HG03354 (cell line): ENCODE measurements around the gene ENG.
A peak's percentile ranks its signal among the peaks of the same experiment; 100 is the strongest.

ENCODE experiments used
- ATAC-seq: cut with Tn5 transposase; IDR thresholded peaks from one replicate; pipeline ENCODE4 v1.9.1; 2021; ENCODE audit warnings: mild to moderate bottlenecking; ENCODE audit not compliant: unreplicated experiment, poor library complexity, severe bottlenecking

The ENG gene

GRCh38 chr9:127818574-127818973 lies 35.9 kb downstream of the ENG start:
- no peak for ATAC-seq

- no peak for ATAC-seq
Measured at GRCh38 chr9:127817881-127818434, 36.5 kb downstream of the ENG start.

DNA sequence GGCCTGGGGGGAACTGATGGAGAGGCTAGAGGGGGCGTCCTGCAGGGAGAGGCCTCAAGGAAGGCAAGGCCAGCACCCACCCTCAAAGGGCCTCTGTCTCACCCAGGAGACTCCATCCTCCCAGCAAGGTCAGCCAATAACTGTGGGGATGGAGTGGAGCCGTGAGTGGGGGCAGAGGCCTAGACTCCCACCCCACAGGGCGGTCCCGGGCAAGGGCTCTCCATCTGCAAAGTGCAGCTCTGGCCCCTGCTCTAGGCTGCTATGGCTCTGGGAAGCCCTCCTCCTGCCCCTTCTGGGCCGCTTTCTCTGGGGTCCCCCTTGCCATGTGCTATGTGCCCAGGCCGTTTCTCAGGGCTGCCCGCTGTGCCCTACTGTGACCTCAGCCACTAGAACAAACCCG lies 37.7 kb downstream of the ENG start:
- ATAC-seq: no peak

DNA sequence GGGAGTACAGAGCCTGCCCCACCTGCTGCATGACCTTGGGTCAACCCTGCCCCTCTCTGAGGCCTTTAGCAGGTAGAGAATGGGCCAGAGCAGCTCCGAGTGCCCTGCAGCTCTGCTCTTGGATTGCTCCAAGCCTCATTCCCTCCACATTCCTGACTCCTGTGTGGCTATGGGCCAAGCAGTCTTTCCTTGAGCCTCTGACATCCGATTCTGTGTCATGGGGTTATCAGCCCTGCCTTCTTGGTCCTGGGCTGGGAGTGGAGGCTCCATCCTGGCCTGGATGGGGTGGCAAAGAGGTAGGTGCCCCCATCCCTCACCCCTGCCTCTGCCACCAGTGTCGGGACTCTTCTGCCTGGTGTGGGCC lies 38.1 kb downstream of the ENG start:
- no peak for ATAC-seq

- ATAC-seq: no peak
Measured at GRCh38 chr9:127815512-127816361, 38.7 kb downstream of the ENG start.

GRCh38 chr9:127814619-127815511 lies 39.6 kb downstream of the ENG start:
- no peak for ATAC-seq

GRCh38 chr9:127813686-127814226 lies 40.7 kb downstream of the ENG start:
- ATAC-seq: no peak

DNA sequence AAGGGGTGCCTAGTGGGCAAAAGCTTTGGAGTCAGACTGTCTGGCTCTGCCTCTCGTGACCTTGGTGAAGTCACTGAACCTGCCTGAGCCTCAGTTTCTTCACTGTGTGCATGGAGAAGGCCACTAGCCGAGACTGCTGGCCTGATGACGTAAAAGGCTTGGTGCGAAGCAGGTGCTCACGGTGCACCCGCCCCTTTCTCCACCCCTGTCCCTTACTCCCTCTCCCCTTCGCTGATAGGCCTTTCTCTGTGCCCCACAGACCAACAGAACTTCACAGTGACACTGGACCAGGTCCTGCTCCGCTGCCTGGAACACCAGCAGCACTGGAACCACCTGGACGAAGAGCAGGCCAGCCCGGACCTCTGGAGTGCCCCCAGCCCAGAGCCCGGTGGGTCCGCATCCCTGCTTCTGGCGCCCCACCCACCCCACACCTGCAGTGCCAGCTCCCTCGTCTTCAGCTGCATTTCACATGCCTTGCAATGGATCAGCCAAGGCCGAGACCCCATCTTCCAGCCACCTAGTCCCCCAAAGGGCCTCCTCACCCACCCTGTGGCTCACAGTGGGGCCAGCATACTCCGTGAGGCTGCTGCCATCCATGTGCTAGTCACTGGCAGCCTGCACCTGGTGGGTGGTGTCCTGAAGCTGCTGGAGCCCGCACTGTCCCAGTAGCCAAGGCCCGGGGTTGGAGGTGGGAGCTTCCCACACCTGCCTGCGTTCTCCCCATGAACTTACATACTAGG lies 41.4 kb downstream of the ENG start:
- no peak for ATAC-seq

GRCh38 chr9:127812011-127812410 lies 42.4 kb downstream of the ENG start:
- ATAC-seq: no peak

- no peak for ATAC-seq
Measured at GRCh38 chr9:127810378-127811187, 43.9 kb downstream of the ENG start.

- ATAC-seq: no peak
Measured at GRCh38 chr9:127809540-127810377, 44.7 kb downstream of the ENG start.

- no peak for ATAC-seq
Measured at GRCh38 chr9:127809002-127809539, 45.4 kb downstream of the ENG start.

GRCh38 chr9:127808347-127809001 lies 46.0 kb downstream of the ENG start:
- ATAC-seq: no peak

DNA sequence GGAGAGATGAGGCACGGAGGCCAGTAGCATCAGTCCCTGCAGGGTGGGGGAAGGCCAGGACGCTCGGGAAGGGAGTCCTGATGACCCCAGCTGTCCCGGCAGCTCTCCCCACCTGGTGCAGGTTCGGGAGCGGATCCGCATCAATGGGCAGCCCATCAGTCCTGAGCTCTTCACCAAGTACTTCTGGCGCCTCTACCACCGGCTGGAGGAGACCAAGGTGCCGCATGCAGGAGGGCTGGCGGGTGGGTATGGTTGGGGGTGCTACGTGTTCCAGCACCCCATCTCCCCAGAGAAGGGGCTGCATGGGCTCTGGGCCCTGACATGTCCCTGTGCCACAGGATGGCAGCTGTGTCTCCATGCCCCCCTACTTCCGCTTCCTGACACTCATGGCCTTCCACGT lies 47.6 kb downstream of the ENG start:
- no peak for ATAC-seq

DNA sequence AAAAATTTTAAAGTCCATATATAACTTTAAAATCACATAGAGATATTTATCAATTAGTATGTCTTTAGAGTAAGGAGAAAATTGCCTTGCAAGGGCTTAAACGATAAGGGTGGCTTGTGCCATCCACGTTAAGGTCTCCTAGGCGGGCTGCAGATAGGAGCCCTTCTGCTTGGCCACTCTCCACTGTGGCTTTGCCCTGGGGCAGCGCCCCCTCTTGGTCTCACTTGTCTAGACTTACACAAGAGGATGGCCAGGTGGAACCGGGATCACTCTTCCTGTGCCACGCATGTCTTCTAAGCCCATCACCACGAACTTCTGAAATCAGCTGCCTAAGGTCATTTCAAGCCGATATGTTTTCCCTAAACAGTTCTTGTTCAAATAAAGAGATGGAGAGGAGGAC lies 48.8 kb downstream of the ENG start:
- ATAC-seq: no peak

GRCh38 chr9:127803507-127804352 lies 50.7 kb downstream of the ENG start:
- peak; percentile 14 for ATAC-seq
